HG03469 (cell line): ENCODE measurements around the gene NUP214.
"Not testable (repeated sequence)": the region's sequence is repeated elsewhere in the genome, so short reads cannot be mapped to it uniquely, and the experiment has no call there.

Experiments
- ATAC-seq: cut with Tn5 transposase; IDR thresholded peaks from one replicate; pipeline ENCODE4 v1.9.1; 2021; ENCODE audit warnings: mild to moderate bottlenecking, moderate library complexity, moderate number of reproducible peaks; ENCODE audit not compliant: unreplicated experiment

Gene NUP214

DNA sequence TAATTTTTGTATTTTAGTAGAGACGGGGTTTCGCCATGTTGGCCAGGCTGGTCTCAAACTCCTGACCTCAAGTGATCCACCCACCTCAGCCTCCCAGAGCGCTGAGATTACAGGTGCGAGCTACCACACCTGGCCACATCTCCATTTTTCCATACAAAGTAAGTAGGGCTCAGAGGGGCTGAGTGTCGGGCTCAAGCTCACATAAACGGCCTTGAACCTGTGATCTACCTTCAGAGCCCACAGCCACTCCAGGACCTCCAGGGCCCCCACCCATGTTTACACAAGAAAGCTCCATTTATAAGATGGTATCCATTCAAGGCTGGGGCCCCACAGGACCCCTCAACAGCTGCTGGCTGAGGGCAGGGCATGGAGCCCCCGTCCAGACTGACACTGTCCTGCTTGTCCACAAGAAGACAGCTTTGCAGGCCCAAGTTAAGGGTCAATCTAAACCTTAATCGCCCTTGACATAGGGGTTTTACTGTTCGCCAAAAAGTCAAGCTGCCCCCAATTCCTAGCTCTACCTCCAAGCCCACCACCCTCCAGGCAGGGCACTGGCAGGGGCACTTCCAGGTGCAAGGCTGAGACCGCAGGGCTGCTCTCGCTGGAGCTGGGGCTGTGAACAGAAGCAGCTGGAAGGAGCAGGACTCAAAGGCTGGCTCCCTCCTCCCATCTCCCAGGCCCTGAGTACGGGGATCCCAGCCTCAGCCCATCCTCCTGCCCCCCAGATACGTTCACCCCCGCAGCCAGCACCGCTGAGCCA is 132.1 kb downstream of the NUP214 start:
- ATAC-seq: no peak

DNA sequence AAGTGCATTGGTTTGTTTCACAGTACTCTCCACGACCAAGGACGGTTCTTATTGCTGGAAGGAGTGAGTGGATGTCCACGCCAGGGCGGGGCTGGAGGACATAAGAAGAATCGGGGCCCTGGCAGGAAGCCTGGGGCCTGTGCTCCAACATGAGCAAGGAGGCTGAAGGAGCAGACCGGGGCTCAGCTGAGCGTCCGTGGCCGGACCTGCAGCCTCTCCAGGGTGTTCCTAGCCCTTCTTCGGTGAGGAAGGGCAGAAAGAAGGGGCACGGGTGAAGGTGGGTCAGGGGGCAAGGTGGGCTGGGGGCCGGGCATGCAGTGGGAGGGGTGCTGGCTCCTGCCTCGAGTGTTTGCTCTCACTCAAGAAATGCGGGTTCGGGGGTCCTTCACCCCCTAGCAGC is 132.8 kb downstream of the NUP214 start:
- ATAC-seq: no peak

DNA sequence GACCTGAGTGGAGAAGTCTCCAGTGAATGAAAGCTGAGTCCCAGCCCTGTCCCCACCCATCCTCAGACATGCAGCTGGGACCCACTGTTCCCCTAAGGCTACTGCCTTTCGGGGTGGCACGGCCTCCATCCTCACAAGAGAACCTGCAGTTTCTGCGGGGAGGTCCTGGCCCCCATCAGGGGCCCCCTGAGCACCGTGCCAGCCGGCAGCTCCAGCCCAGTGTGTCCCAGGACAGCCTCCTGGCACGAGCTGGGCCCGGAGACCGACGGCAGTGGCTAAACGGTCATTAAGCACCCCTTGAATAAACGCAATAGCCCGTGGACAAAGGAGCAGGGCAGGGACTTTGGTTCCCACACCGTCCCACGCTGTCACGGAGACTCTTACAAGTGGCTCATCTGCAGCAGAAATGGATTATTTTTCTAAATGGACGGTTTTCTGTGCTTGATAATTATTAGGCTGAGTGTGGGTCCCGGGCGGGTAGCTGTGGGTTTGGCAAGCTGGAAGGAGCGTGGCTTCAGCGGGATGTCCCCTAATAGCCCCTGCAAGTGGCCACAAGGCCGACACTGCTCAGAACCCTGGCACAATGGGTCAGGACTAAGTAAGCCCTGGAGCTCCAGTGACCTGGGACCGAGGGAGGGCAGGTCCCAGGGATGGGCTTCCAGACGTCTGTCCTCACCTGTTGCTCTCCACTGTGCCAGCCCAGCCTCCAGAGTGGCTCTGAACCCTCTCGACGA is 133.5 kb downstream of the NUP214 start:
- no peak for ATAC-seq

DNA sequence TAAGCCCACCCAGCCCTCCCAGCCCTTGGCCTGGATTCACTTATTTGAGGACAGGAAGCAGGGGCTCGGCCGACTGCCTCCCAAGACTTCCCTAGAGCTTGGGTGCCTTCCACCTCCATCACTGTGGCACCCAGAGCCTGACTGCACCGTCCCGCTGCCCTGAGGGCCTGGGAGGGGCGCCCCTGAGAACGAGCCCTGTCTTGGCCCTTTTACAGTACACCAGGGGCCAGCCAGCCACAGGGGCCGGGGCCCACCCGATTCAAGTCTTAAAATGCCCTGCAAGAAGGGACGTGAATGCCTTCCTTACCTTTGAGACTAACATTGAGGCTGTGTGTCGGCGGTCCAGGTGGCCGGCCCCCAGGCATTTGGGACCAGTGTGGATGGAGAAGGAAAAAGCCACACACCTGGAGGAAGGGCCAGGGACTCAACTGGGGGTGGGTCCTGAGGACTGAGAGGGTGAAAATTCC is 134.1 kb downstream of the NUP214 start:
- ATAC-seq: no peak

DNA sequence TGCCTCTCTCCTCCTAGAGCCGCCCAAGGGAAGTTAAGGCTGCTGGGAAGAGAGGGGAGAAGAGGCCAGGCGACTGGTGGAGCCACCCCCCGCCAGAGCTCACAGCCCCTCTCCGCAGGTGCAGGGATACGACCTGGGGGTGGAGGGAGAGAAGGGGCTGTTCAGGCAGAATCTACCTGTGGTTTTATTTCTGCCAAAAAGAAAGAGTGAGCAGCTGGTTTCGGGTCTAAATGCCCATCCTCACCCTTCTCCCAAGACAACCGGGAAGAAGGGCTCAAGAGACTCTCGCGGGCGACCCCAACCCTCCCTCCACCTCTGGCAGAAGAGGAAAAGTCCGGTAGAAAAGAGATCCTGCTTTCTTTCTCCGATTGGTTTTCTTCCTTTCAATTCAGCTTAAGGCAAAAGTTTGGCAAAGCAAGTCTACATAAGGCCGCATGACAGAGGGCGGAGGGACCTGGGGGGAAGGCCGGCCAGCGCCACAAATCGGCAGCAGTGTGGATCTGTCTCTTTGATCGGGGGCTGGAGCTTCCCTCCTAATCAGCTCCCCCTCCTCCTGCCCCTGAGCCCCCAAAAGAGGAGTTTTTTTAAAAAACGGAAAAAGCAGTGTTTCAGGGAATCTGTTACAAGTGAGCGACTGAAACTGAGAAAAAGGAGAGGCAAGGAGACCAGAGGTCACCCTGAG is 134.7 kb downstream of the NUP214 start:
- no peak for ATAC-seq

DNA sequence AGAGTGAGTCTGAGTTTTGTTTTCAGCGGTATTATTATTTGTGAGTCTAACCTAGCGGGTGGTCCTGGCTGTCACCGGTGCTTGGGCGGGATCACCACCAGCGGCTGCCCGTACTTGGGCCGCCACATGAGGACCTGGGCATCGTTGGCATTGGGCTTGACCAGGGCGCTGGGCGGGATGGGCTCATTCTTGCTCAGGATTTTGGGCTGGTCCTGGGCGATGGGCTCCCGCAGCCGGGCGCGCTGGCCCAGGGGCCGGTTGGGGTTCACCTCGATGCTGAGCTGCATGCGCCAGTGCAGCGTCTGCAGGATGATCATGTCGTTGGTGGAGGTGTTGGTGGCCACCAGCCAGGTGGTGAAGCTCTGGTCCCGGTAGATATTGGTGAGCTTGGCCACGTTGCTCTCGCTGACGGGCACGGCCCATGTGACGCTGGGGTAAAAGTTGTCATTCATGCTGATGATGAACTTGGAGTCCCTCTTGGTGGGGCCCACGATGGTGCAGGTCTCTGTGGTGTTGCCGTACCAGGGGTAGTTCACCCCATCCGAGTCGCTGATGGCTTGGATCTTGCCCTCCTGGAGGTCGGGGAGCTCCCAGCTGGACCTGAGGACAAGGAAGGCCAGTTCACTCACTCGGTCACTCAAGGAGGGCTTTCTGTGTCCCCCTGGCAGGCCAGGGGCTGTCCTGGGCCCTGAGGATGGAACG is 135.5 kb downstream of the NUP214 start:
- ATAC-seq: no peak

DNA sequence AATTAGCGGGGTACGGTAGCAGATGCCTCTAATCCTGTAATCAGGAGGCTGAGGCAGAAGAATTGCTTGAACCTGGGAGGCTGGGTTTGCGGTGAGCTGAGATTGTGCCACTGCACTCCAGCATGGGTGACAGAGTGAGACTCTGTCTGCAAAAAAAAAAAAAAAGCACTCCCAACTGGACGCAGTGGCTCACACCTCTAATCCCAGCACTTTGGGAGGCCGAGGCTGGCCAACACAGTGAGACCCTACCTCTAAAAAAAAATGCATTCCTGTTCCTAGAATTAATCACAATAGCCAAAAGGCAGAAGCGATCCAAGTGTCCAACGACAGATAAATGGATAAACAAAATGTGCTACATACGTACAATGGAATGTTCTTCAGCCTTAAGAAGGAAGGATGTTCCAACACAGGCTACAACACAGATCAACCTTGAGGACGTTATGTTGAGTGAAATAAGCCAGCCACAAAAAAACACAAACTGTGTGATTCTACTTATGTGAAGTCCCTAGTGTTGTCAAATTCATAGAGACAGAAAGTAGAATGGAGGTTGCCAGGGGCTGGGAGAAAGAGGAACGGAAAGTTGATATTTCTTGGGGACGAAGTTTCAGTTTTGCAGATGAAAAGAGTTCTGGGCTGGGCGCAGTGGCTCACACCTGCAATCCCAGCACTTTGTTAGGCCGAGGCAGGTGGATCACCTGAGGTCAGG is 137.1 kb downstream of the NUP214 start:
- ATAC-seq: no peak

DNA sequence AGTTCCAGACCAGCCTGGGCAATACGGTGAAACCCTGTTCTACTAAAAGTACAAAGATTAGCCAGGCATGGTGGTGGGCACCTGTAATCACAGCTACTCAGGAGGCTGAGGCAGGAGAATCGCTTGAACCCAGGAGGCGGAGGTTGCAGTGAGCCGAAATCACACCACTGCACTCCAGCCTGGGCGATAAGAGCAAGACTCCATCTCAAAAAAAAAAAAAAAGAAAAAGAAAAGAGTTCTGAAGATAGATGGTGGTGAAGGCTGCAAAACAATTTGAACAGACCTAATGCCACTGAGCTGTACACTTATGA is 137.6 kb downstream of the NUP214 start:
- not testable (repeated sequence) for ATAC-seq

DNA sequence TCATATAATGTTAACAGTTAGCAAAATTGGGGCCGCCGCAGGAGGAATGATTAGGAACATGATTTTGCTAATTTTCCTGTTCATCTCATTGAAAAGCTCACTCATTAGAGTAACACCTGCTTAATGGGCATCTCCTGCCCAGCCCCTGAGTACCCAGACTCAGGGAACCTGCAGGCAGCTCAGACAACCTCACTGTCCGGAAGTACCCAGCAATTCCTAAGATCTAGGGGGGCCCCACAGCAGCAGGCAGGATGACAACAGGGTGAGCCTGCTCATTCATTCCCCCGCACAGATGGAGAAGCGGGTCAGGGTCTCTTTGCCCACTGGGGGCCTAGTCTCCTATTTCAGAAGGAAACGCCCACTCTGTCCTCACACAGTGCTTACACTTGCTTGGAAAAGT is 138.3 kb downstream of the NUP214 start:
- no peak for ATAC-seq

DNA sequence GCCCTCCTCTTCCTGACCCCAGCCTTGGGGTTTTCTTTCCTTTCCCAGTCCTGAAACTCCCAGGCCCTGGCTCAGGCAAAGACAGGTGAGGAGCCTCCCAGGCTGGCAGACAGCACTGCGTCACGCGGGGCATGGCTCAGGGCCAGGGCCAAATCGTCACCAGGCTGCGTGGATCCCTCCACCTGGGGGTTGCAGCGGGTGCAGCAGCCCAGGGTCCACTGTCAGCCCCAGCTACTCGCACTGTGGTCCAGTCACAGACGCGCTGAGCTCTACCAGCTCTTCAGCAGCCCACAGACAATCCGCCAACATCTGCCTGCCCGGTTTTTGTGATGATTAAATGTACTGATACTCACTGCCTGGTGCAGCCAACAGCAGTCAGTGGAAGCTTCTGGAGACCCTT is 138.8 kb downstream of the NUP214 start:
- ATAC-seq: no peak

DNA sequence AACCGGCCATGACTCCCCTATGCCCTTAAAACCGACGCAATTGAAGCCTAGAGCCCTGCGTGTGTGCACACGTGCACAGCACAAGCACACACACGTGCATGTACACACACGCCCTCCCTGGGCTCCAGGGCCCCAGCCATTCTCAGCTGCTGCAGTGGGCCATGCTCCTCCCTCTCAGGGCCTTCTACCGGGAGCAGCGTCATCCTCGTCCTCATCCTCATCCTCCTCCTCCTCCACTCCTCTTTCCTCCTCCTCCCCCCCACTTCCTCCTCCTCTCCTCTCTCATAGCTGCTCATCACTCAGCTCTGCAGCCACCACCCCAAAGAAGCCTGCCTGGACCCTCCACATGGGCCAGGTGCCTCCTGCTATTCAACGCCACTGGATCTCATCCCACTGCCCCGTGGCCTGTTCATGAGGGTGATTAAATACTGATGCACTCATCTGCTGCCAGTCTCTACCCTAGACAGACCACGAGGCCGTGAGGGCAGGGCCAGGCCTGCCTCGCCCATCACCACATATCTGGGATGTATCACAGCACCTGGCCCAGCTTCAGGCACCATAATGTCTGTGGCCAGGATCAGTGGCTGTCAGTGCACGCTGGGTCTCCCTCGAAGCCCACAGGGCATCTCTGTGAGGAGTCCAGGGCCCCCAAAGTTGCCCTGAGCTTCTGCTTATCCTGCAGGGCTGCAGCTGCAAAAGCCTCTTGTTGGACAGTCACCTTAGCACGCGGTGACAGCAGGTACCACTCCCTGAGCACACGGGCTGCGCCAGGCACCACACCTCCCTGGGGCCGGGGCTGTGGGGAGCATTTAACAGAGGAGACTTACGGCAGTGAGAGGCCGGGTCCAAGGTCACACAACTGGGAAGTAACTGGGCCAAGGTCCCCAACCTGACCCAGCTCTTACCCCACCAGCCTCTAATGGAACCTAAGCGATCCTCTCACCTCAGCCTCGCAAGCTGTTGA is 141.2 kb downstream of the NUP214 start:
- ATAC-seq: no peak

DNA sequence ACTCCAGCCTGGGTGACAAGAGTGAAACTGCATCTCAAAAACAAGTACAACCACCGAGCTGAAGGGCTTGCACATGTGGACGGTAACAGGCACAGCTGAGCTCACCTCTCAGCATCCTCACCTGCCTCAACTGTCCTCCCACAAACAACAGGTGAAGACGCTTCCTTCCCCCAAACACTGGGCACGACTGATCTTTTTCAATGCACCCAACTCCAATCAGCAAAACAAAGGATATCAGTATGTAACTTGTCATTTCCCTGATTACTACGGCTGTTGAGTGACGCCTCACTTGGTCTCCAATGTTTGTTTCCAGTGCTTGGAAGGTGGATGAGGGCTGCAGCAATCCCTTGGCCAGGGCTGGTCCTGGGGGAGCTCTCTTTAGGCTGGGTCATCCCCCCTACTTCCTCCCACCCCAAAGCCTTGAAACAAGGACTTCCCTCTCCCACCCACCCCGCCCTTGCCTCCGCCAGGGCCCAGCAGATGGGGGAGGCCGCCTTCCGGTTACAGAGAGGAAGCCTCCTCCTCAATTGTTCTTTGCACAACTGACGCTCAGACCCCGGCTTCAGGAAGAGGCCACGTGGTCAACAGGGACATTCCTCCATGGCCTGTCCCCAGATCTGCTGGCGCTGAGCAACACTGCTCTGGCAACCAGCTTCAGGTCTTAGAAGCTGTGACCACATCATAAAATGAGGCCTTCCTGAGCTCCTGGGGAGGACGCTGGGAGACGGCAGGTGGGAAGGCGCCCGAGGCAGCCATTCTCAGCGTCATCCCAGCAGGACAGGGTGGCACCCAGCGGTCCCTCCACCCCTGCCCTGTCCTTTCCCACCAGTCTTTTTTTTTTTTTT is 145.0 kb downstream of the NUP214 start:
- no peak for ATAC-seq

DNA sequence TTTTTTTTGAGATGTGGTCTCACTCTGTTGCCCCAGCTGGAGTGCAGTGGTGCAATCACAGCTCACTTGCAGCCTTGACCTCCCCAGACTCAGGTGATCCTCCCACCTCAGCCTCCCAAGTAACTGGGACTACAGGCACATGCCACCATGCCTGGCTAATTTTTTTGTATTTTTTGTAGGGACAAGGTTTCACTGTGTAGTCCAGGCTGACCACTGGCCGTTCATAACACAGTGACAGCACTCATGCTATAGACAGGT is 145.6 kb downstream of the NUP214 start:
- not testable (repeated sequence) for ATAC-seq

DNA sequence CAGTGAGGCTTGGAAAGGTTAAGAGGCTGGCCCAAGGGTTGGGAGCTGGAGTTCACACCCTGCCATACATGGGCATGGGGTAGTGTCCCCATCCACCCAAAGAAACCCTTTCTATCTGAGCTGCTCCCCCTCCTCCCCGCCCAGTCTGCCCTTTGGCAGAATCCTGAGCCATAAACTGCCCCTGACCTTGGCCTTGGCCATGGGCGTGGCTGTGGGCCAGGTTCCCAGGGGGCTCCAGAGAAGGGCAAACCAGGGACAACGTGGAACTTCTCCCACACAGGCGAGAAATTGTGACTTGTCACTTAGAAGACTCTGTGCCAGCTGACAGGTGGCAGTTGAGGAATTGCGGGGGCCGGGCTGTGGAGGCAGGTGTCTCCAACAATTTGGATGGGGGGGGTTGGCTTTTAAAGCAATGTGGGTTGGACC is 146.1 kb downstream of the NUP214 start:
- no peak for ATAC-seq

DNA sequence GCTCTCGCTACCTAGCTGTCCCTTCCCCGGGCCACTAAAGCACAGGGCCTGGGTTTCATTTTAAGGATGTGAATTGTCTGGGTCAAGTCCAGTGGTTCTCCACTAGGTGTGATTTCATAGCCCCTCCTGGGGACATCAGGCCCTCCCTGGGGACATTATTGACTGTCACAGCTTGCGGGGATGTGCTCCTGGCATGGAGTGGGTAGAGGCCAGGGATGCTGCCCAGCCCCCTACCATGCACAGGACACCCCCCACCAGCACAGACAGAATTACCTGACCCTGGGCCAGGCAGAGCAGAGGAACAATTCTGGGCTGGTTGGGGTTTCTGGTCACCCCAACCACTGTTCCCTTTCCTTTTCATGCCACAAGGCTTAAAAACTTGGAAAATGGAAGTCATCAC is 146.8 kb downstream of the NUP214 start:
- no peak for ATAC-seq

DNA sequence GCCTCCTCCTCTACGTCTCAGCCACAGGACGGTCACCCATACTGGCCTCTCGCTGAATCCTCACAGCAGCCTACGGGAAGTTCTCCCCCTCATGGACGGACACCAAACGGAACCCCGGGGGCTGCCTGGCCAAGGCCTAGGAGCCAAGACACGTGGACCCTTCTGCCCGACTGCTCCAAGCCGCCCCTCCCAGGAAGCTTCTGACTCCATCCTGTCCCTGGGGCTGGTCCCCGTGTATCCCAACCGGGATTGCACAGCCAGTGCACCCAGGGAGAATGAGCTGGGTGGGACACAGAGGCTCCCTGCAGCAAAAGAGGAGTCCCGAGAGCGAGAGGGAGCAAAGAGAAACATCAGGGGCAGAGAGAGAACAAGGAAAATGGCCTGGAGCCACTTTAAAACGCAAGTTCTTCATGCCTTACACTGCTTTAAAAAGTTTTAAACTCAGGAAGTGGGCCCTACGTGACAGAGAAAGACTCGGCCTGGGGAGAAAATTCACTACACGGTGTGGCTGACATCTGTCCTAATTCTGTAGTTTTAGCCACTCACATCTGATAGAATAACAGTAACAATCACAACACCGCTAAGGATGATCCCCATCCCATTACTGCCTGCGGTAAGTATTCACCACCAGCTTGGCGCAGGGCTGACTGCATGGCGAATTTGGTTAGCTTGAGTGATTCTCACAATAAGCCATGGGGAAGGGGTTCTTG is 147.9 kb downstream of the NUP214 start:
- no peak for ATAC-seq

DNA sequence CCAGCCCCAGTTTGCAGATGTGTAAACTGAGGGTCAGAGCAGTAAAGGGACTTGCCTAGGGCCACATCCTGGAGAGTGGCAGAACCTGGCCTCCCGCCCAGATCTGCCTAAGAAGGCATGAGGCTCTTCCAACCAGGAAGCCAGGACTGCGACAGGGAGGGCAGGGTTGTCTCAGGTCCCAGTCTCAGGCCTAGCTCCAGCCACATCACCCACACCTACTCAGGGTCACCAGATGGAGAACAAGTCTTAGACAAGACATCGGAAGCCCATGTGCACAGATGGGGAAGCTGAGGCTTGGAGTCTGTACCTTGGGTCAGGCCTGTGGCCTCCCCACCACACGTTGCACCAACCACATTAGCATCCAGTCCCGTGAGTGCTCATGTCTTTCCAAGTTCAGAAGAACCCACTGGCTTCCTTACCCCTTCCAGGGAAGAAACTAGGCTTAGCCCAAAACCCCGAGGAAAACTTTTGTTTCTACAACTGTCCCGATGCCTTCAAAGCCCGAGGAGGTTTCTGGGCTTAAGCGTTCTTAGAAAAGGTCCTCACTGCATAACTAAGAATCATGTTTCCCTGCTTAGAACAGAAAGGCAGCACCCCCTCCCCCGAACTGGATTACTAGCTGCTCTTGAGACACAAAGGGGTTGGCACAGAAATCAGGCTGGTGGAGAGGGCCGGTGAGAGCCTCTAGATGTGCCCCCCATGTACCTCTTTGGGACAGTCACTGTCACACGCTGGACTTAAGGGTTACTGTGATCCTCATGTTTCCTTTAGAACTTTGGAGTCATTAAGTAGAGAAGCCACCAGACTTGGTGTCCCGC is 148.7 kb downstream of the NUP214 start:
- ATAC-seq: no peak
